Parathyroid adenoma (tissue), 2 donors: Measurements from ENCODE around the gene TYR.

Experiments used
- H2AFZ ChIP-seq: fragments of 300-600 bp; sonication (generic); one replicate; pipeline ENCODE4 v1.7.0; 2017; ENCODE audit warnings: antibody characterized with exemption, mild to moderate bottlenecking
- H3K27ac ChIP-seq: fragments of 300-600 bp; sonication (generic); one replicate; pipeline ENCODE4 v1.7.0; 2017
- H3K27me3 ChIP-seq: fragments of 300-600 bp; sonication (generic); one replicate; pipeline ENCODE4 v1.7.0; 2017; ENCODE audit warnings: low read length; ENCODE audit not compliant: control insufficient read depth, insufficient read depth
- H3K36me3 ChIP-seq: fragments of 300-600 bp; sonication (generic); one replicate; pipeline ENCODE4 v1.7.0; 2017; ENCODE audit warnings: low read length; ENCODE audit not compliant: control insufficient read depth, insufficient read depth
- H3K4me1 ChIP-seq: fragments of 300-600 bp; sonication (generic); one replicate; pipeline ENCODE4 v1.7.0; 2017; ENCODE audit warnings: control low read depth
- H3K4me2 ChIP-seq: fragments of 300-600 bp; sonication (generic); one replicate; pipeline ENCODE4 v1.7.0; 2017; ENCODE audit warnings: low read length
- H3K4me3 ChIP-seq: fragments of 300-600 bp; sonication (generic); one replicate; pipeline ENCODE4 v1.7.0; 2017; ENCODE audit warnings: low read depth, low read length
- H3K79me2 ChIP-seq: fragments of 300-600 bp; sonication (generic); one replicate; pipeline ENCODE4 v1.7.0; 2017; ENCODE audit warnings: control low read depth
- H3K9ac ChIP-seq: fragments of 300-600 bp; sonication (generic); one replicate; pipeline ENCODE4 v1.7.0; 2017; ENCODE audit warnings: mild to moderate bottlenecking
- H3K9me3 ChIP-seq: fragments of 300-600 bp; sonication (generic); one replicate; pipeline ENCODE4 v1.7.0; 2017; ENCODE audit warnings: low read length; ENCODE audit not compliant: control insufficient read depth
- CTCF ChIP-seq: fragments of 300-600 bp; sonication (generic); IDR thresholded peaks from one replicate; pipeline ENCODE4 v1.7.0; 2017; ENCODE audit warnings: antibody characterized with exemption, mild to moderate bottlenecking
- donor health status: primary hyperparathyroidism.

TYR gene

DNA sequence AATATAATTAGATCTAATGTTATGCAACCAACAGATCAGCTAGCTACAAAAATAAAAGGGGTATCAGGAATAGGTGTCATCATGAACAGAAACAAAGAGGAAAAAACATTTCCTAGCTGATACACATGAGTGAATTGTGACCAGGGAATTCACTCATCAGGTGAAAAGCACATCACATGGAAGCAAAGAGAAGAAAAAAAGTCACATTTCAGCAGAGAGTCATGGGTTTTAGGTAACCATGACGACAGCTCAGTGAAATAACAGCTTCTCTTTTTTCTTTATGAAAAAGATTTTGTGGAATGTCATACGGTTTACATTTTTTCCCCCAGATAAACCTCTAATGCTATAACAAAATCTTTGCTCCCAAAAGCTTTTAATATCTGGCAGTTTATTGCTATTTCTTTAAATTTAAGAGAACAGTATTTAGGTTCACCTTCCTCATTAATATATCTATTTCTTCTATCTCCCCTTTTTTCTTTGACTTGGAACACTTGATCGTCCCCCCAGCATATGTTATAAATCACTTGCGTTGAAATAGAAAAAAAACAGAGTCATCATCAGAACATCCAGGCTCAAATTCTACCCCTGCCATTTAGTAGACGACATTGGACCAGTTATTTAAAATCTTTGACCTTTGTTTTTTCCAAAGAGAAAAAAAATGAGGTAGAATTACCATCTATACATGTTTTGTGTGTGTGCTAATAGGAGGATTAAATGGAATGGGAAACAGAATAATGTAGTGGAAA lies 5.3 kb downstream of the TYR start:
- Histone ChIP-seq H3K9me3 (no peaks in the 10 kb centered on the region), H3K79me2 (no peaks in the 10 kb centered on the region), H3K36me3 (no peaks in the 10 kb centered on the region), H3K4me2 (no peak overlapping the region), H2AFZ (no peak overlapping the region), H3K4me3 (no peak overlapping the region), H3K9ac (no peak overlapping the region), H3K27me3 (no peaks in the 10 kb centered on the region), H3K4me1 (no peaks in the 10 kb centered on the region), H3K27ac (no peak overlapping the region)
- no peak for TF ChIP-seq CTCF

DNA sequence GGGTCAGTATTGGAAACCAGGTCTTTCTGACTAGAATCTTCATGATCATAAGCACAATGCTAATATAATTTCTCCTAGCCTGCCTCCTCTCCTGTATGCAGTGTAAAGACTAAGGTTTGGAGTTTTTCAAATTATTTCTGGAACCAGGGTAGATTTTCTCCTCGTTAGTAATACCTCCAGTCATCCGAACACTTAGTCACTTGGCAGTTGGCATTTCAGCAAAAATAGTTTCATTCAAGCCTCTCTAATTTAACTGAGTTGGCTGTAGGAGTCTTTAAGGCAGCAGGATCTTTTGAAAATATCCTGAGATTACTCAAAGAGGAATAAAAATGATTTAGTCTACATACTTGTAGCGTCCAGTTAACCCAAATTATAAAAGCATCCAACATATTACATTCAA lies 6.3 kb downstream of the TYR start:
- Histone ChIP-seq H3K4me3 (no peak overlapping the region), H3K9me3 (no peaks in the 10 kb centered on the region), H3K27ac (no peak overlapping the region), H3K27me3 (no peaks in the 10 kb centered on the region), H3K4me1 (no peaks in the 10 kb centered on the region), H3K79me2 (no peaks in the 10 kb centered on the region), H3K4me2 (no peak overlapping the region), H3K36me3 (no peaks in the 10 kb centered on the region), H3K9ac (no peak overlapping the region), H2AFZ (no peak overlapping the region)
- no peak for TF ChIP-seq CTCF

DNA sequence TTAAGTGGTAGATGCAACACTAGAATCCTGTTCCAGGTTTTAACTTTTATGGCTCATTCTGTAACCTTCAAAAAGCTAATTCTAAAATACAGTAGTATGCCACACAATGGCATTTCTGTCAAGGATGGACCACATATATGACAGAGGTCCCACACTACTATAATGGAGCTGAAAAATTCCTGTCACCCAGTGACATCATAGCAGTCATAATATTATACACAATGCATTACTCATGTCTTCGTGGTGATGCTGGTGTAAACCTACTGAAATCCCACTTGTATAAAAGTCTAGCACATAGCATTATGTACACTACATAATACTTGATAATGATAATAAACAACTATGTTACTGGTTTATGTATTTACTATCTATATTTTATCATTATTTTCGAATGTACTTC lies 12.1 kb downstream of the TYR start:
- H3K36me3 ChIP-seq: no peaks in the 10 kb centered on the region
- H3K9me3 ChIP-seq: no peaks in the 10 kb centered on the region
- no peaks in the 10 kb centered on the region for H3K79me2 ChIP-seq
- no peak overlapping the region for H3K4me3 ChIP-seq
- no peak overlapping the region for H3K9ac ChIP-seq
- H3K4me1 ChIP-seq: no peaks in the 10 kb centered on the region
- H3K4me2 ChIP-seq: no peak overlapping the region
- H3K27me3 ChIP-seq: no peaks in the 10 kb centered on the region
- no peak overlapping the region for H3K27ac ChIP-seq
- no peak for TF ChIP-seq CTCF
- no peak overlapping the region for H2AFZ ChIP-seq

GRCh38 chr11:89201138-89201537 lies 23.5 kb downstream of the TYR start:
- Histone ChIP-seq H3K4me2 (no peak overlapping the region), H3K79me2 (no peaks in the 10 kb centered on the region), H3K9me3 (no peaks in the 10 kb centered on the region), H3K4me1 (no peaks in the 10 kb centered on the region), H3K27me3 (no peaks in the 10 kb centered on the region), H3K4me3 (no peak overlapping the region), H3K36me3 (no peaks in the 10 kb centered on the region), H3K27ac (no peak overlapping the region), H2AFZ (no peak overlapping the region), H3K9ac (no peak overlapping the region)
- TF ChIP-seq CTCF: no peak

- no peaks in the 10 kb centered on the region for H3K27me3 ChIP-seq
- H3K79me2 ChIP-seq: no peaks in the 10 kb centered on the region
- H3K4me1 ChIP-seq: no peaks in the 10 kb centered on the region
These were observed 26.1 kb downstream of the TYR start for GRCh38 chr11:89203814-89204213.

More at GRCh38 chr11:89203814-89204213, 26.1 kb downstream of the TYR start:
- no peak overlapping the region for H3K27ac ChIP-seq
- no peak overlapping the region for H2AFZ ChIP-seq
- TF ChIP-seq CTCF: no peak
- no peaks in the 10 kb centered on the region for H3K9me3 ChIP-seq
- no peak overlapping the region for H3K4me3 ChIP-seq
- H3K4me2 ChIP-seq: no peak overlapping the region
- no peaks in the 10 kb centered on the region for H3K36me3 ChIP-seq
- H3K9ac ChIP-seq: no peak overlapping the region
